IPS DF 6.9 (cell line): Measurements from ENCODE around the gene KIAA1958.

Source experiments
- DNase-seq: peaks from one replicate; pipeline ENCODE4 v3.0.0-alpha.2; 2013; ENCODE audit warnings: low read depth, low spot score
- H3K27ac ChIP-seq: one replicate; pipeline ENCODE4 v1.5.1; 2013; ENCODE audit warnings: low read length, control low read depth
- H3K27me3 ChIP-seq: 2 replicates; pipeline ENCODE4 v1.6.1; 2013; ENCODE audit warnings: mild to moderate bottlenecking, low read length; ENCODE audit not compliant: control insufficient read depth, insufficient read depth
- H3K36me3 ChIP-seq: 2 replicates; pipeline ENCODE4 v1.6.1; 2013; ENCODE audit warnings: low read length; ENCODE audit not compliant: control insufficient read depth, insufficient read depth
- H3K4me1 ChIP-seq: 2 replicates; pipeline ENCODE4 v1.6.1; 2013; ENCODE audit warnings: low read length; ENCODE audit not compliant: control insufficient read depth, insufficient read depth
- H3K4me3 ChIP-seq: 2 replicates; pipeline ENCODE4 v1.5.1; 2013; ENCODE audit warnings: mild to moderate bottlenecking, low read length
- H3K9me3 ChIP-seq: 2 replicates; pipeline ENCODE4 v1.6.1; 2013; ENCODE audit warnings: low read length, inconsistent platforms; ENCODE audit not compliant: control insufficient read depth, insufficient read depth
- WGBS: extraction: QIAGEN DNeasy Blood & Tissue Kit; methylation state at CpG from one replicate; pipeline ENCODE4 v1.1.7; 2013; ENCODE audit warnings: mixed read lengths, missing lambda C conversion rate; ENCODE audit not compliant: insufficient read length, insufficient coverage; 5-methylcytosine and 5-hydroxymethylcytosine counted together

The KIAA1958 gene

DNA sequence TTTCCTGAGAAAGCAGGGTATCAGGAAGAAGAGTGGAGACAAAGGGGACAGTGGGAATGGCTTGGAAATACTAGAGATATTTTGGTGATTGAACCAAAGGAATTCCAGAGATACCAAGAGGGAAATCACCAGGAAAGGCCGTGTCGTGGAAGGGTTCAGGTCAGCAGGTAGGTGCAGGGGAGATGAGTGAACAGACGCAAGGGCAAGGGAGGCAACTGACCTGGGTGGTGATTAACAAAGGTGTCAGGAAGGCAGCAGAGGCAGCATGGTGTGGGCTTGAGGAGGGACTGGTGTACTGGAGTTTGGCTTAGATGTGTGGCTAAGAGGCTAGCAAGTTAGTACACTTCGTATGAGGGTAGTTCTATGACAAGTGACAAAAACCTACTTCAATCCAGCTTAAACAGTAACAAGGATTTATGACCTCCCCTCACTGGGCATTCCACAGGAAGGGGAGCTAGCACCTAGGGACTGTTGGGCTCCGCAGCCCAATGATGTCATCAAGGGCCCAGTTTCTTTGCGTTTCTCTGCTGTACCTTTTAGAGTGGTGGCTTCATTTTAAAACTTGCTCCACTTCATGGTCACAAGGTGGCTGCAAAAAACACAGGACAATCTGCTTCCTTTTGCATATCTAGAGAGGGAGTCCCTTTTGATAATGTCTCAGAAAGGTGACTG is 194.2 kb downstream of the KIAA1958 start:
- DNase-seq: no peak
- Histone ChIP-seq H3K27ac (no peak overlapping the region), H3K27me3 (no peaks in the 10 kb centered on the region), H3K4me1 (no peaks in the 10 kb centered on the region; the same call in 1 of the 2 replicates), H3K36me3 (no peaks in the 10 kb centered on the region), H3K4me3 (no peak overlapping the region), H3K9me3 (no peaks in the 10 kb centered on the region; the same call in 1 of the 2 replicates)
- no CpG with 5 or more reads among the region's 6 CpGs for WGBS

DNA sequence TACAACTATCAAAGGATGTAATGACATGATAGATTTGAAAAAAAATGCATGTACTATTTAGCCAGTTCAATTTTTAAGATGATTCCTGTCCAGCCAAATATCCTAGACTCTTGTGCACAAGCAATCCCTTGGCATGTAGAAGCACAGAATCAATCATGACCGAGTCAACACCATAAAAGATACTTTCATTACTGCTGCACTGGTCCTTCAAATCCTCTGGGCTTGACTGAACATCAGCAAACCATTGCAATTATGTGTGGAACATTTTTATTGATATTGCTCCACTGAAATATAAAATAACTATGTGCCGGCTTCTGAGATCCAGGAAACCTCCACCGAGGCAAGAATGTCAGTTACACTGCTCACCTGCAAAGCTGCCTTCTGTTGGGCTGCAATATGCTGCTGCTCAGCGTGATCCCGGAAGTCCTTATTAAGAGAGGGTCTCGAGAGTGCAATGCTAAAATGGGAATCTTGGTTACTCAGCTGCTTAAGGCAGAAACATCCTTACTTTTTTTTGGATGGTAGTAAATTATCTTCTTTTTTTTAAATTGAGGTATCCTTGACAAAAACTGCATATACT is 202.6 kb downstream of the KIAA1958 start:
- DNase-seq: no peak
- Histone ChIP-seq H3K9me3 (no peaks in the 10 kb centered on the region), H3K4me1 (no peaks in the 10 kb centered on the region; the same call in 1 of the 2 replicates), H3K27ac (no peak overlapping the region), H3K4me3 (no peak overlapping the region), H3K36me3 (peaks cover 8% of the 10 kb centered on the region; the same call in 1 of the 2 replicates), H3K27me3 (no peaks in the 10 kb centered on the region)
- WGBS: no CpG with 5 or more reads among the region's 6 CpGs

DNA sequence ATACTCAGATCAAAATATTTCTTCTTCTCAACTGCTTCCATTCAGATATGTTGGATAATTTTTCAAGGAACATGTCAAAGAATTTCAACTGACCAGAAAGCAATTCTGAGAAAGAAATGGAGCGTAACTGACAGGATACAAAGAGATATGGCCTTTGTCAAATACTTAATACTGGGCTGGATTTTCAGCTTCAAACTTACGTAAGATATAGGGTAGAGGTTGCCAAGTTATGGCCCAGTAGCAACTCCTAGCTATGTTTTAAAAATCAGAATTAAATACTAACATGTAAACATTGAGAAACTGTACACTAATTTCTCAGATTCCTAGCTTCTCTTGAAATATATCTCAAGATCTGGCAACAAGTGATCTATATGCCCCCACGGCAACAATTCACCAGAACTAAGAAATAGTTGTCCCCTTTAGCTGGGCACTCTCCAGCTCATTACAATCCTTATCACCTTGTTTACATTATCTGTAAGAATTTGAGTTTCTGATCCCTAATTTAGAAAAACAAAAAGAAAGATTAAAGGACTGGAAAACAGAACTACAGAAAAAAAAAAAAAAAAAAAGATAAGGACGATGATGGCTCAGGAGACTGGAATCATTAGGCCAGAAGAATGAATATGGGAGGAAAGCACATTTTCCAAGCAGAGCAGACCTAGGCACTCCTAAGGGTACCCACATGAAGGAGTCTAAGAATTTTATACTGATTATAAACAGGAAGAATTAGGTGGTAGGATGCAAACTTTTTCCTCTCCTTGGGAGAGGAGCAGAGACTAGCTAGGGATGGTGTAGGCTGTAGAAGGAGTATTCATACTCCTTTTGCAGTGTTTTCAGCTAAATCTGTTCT is 208.3 kb downstream of the KIAA1958 start:
- no peaks in the 10 kb centered on the region for H3K27me3 ChIP-seq
- no CpG with 5 or more reads among the region's 4 CpGs for WGBS
- no peak for DNase-seq
- H3K9me3 ChIP-seq: no peaks in the 10 kb centered on the region
- no peak overlapping the region for H3K4me3 ChIP-seq
- no peak overlapping the region for H3K27ac ChIP-seq
- peaks cover 4% of the 10 kb centered on the region; the same call in 1 of the 2 replicates for H3K36me3 ChIP-seq
- H3K4me1 ChIP-seq: no peaks in the 10 kb centered on the region

DNA sequence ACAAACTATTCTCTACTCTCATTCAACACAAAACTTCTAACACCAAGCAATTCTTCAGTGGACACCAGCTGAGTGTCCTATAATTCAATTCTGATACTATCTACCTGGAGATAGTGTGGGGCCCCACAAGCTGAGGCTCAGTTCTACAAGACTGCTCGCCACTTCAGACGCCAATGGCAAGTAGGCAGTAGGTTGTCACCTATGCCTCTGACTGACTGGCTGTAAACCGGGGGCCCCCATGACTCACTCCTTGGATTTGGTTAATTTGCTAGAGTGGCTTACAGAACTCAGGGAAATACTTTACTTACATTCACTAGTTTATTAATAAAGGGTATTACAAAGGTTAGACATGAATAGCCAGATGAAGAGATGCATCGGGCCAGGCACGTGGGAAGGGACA is 209.8 kb downstream of the KIAA1958 start:
- Histone ChIP-seq H3K27ac (no peak overlapping the region), H3K9me3 (no peaks in the 10 kb centered on the region), H3K36me3 (no peaks in the 10 kb centered on the region; the same call in 1 of the 2 replicates), H3K4me1 (no peaks in the 10 kb centered on the region), H3K27me3 (no peaks in the 10 kb centered on the region), H3K4me3 (no peak overlapping the region)
- WGBS: no CpG with 5 or more reads among the region's 5 CpGs
- no peak for DNase-seq

DNA sequence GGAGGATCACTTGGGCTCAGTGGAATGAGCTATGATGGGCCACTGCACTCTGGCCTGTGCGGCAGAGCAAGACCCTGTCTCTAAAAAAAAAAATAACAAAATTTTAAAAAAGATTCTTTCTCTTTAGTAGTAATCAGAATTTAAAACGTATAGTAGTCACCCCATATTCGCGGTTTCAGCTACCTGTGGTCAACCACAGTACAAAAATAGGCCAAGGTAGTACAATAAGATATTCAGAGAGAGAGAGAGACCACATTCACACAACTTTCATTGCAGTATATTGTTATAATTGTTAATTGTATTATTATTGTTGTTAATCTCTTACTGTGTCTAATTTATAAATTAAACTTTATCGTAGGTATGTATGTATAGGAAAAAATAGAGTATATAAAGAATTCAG is 212.6 kb downstream of the KIAA1958 start:
- Histone ChIP-seq H3K27ac (no peak overlapping the region), H3K4me1 (no peaks in the 10 kb centered on the region), H3K4me3 (no peak overlapping the region), H3K9me3 (no peaks in the 10 kb centered on the region), H3K36me3 (no peaks in the 10 kb centered on the region; the same call in 1 of the 2 replicates), H3K27me3 (no peaks in the 10 kb centered on the region)
- WGBS: no CpG with 5 or more reads among the region's 5 CpGs
- no peak for DNase-seq

DNA sequence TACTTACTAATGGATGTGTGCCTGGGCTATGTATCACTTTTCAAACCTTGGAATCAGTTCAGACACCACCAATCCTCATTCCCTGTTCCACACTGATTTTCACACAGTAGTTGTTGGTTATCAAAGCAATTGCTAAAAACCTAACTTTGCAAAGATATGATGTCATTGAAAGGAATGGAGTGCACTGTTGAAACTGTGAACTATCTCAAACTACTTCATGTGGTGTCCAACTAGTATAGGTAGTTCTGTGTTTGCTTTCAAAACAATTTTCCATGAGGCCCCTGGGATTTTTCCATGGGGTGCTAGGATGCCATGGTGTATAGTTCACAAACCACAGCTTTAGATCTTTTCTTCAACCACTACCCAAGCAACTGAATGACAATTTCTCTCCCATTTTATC is 213.5 kb downstream of the KIAA1958 start:
- Histone ChIP-seq H3K9me3 (no peaks in the 10 kb centered on the region), H3K27ac (no peak overlapping the region), H3K27me3 (no peaks in the 10 kb centered on the region), H3K36me3 (no peaks in the 10 kb centered on the region; the same call in 1 of the 2 replicates), H3K4me3 (no peak overlapping the region), H3K4me1 (no peaks in the 10 kb centered on the region)
- DNase-seq: no peak

DNA sequence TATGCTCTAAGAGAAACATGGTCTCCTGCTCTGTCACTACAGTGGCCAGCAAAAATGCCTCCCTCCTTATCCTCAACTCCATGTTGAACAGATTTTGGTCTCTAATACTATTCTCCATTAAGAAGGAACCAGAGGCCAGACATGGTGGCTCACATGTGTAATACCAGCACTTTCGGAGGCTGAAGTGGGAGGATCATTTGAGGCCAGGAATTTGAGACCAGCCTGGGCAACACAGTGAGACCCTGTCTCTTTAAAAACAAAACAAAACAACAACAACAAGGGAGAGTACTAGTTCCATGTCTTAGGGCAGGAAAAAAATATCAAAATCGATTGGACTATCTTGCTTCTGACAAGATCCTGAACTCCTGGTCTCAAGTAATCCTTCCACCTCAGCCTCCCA is 216.7 kb downstream of the KIAA1958 start:
- Histone ChIP-seq H3K4me3 (no peak overlapping the region), H3K4me1 (no peaks in the 10 kb centered on the region), H3K27me3 (no peaks in the 10 kb centered on the region), H3K9me3 (no peaks in the 10 kb centered on the region), H3K36me3 (no peaks in the 10 kb centered on the region; the same call in 1 of the 2 replicates), H3K27ac (no peak overlapping the region)
- no peak for DNase-seq
- no CpG with 5 or more reads among the region's 2 CpGs for WGBS

DNA sequence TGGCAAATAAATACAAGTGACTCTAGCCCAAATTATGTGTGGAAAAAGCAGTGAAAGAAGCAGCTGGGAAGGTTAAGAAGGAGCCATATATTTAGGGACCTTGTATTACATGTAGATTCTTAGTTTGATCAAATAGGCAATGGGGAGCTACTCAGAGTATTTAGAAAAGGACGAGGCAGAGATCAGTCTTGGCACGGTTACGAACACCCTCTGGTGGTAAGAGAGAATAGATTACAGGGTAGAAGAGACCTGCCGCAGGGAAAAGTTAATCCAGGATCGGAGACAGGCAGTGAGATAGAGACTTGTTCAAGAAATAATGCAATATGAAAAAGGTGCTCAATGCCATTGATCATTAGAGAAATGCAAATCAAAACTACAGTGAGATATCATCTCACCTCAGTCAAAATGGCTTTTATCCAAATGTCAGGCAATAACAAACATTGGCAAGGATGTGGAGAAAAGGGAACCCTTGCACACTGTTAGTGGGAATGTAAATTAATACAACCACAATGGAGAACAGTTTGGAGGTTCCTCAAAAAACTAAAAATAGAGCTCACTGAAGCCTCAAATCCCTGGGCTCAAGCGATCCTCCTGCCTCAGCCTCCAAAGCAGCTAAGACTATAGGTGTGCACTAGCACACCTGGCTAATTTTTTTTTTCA is 219.3 kb downstream of the KIAA1958 start:
- Histone ChIP-seq H3K27me3 (no peaks in the 10 kb centered on the region), H3K36me3 (no peaks in the 10 kb centered on the region), H3K4me3 (no peak overlapping the region), H3K27ac (no peak overlapping the region), H3K9me3 (no peaks in the 10 kb centered on the region), H3K4me1 (no peaks in the 10 kb centered on the region)
- DNase-seq: no peak
- WGBS: no CpG with 5 or more reads among the region's 6 CpGs

DNA sequence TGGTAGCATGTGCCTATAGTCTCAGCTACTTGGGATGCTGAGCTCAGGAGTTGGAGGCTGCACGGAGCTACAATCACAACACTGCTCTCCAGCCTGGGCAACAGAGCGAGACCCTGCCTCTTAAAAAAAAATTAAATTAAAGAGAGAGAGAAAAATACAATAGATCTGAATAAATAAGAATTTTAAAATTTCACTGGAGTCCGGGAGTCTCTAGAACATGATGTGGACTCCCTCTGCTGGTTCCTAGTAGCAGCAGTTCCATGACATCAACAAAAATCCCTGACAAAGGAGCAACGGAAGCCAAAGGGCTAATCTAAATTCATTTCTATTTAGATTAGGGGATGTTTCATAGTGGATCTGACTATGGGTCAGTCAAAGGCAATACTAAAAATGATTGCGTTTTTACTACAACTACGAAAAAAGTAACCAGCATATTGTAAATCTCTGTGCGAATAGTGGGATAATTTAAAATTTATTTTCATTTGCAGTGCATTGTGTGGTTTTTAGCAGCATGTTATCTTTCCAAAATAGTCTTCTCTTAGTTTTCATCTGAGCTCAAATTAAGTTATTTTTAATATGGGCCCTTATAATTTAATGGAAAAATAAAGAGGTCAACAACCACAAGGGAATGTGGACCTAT is 224.5 kb downstream of the KIAA1958 start:
- no peaks in the 10 kb centered on the region for H3K9me3 ChIP-seq
- H3K4me3 ChIP-seq: no peak overlapping the region
- H3K36me3 ChIP-seq: no peaks in the 10 kb centered on the region
- DNase-seq: peak; percentile 2
- WGBS: no CpG with 5 or more reads among the region's 7 CpGs
- H3K4me1 ChIP-seq: no peaks in the 10 kb centered on the region
- no peak overlapping the region for H3K27ac ChIP-seq
- H3K27me3 ChIP-seq: no peaks in the 10 kb centered on the region

DNA sequence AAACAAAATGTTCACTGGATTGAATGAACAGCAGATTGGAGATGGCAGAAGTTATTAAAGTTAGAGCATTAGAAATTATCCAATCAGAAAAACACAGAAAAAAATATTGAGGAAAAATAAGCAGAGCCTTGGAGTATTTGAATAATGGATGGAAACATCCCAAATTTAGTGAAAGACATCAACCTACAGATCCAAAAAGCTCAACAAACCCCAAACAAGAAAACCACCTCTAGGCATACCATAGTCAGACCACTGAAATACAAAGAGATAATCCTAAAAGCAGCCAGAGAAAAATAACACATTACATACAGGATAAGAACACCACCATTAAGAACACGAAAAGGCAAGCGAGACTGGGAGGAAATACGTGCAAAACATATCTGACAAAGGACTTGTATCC is 226.1 kb downstream of the KIAA1958 start:
- Histone ChIP-seq H3K36me3 (no peaks in the 10 kb centered on the region), H3K27ac (no peak overlapping the region), H3K9me3 (no peaks in the 10 kb centered on the region), H3K27me3 (no peaks in the 10 kb centered on the region), H3K4me3 (no peak overlapping the region), H3K4me1 (no peaks in the 10 kb centered on the region)
- no CpG with 5 or more reads among the region's 3 CpGs for WGBS
- no peak for DNase-seq
